Peyer's patch (tissue), 4 donors: ENCODE results near the gene POLR2I. TPM values are rescaled to one million over a fixed set of nuclear protein-coding genes. Genes with fewer than 3 reads are reported as not detected.
A peak's percentile ranks its signal among the peaks of the same experiment; 100 is the strongest.

Source experiments
- DNase-seq, 3 donors: peaks; one replicate each; pipeline ENCODE4 v3.0.0-alpha.2; 2017 to 2019
- H3K27ac ChIP-seq, 4 donors: fragments of 200-600 bp; sonication (generic); one replicate each; pipeline ENCODE4 v1.5.1; 2016 to 2019
- H3K27me3 ChIP-seq, 2 donors: fragments of 200-600 bp; sonication (generic); one replicate each; pipeline ENCODE4 v1.5.1; 2019
- H3K36me3 ChIP-seq, 3 donors: fragments of 200-600 bp; sonication (generic); one replicate each; pipeline ENCODE4 v1.5.1; 2016 to 2019
- H3K4me1 ChIP-seq, 4 donors: fragments of 200-600 bp; sonication (generic); one replicate each; pipeline ENCODE4 v1.5.1; 2016 to 2019
- H3K4me3 ChIP-seq, 4 donors: fragments of 200-600 bp; sonication (generic); 1 replicate in 3 of 4; 2 replicates in 1 of 4; pipeline ENCODE4 v1.5.1; 2016 to 2019; ENCODE audit warnings: mild to moderate bottlenecking in 1 of 4
- H3K9me3 ChIP-seq, 4 donors: fragments of 200-600 bp; sonication (generic); one replicate each; pipeline ENCODE4 v1.5.1; 2016 to 2019; ENCODE audit warnings: mild to moderate bottlenecking in 1 of 4
- CTCF ChIP-seq, 6 experiments: fragments of 450-650 bp in 4 of 6; fragments of 200-600 bp in 2 of 6; sonication (generic) in 1 of 6; IDR thresholded peaks; one replicate each; pipeline ENCODE4 v1.5.1; 2017 to 2019; ENCODE audit warnings: antibody characterized with exemption in 6 of 6, mild to moderate bottlenecking in 3 of 6, moderate library complexity in 1 of 6
- POLR2A ChIP-seq, 2 donors: fragments of 450-650 bp; IDR thresholded peaks; one replicate each; pipeline ENCODE4 v1.5.1; 2017; ENCODE audit warnings: antibody characterized with exemption in 2 of 2, mild to moderate bottlenecking in 2 of 2, moderate library complexity in 2 of 2
- total RNA-seq, 4 donors: library from RNA; depleted of rRNA; stranded (reverse); fragments of >200 nt; gene quantifications; one replicate each; pipeline ENCODE4 v1.1.0, GENCODE V29; 2016

POLR2I gene
- total RNA-seq, 4 donors from 2014 or later = 20.7 to 32.0 (median 26.8) TPM

GRCh38 chr19:36152352-36153091, 37.8 kb upstream of the POLR2I start, which contains the start of gene COX7A1:
COX7A1 (minus strand) TSS chr19:36152447; CDS start chr19:36152407, 40 bp downstream.
- peak within 1 kb of the TSS; percentile 69 to 98 (median 82) for H3K27ac ChIP-seq
- H3K36me3 ChIP-seq = peaks cover 0 to 45% (median 0%) of the 10 kb centered on the region in 3 donors
- no peaks in the 10 kb centered on the region for H3K27me3 ChIP-seq
- H3K9me3 ChIP-seq = no peaks in the 10 kb centered on the region
- peak within 1 kb of the TSS; percentile 27 to 59 (median 42) for H3K4me3 ChIP-seq
- TF ChIP-seq POLR2A (IDR thresholded peaks at IDR 0.05) (no peak), CTCF (IDR thresholded peaks at IDR 0.05) (no peak)
- peaks cover 0 to 4% (median 0%) of the 10 kb centered on the region in 4 donors for H3K4me1 ChIP-seq
- peak in 2 of 3 donors; percentile 61 to 62 for DNase-seq

- Histone ChIP-seq H3K4me1 (peaks cover 0 to 4% (median 0%) of the 10 kb centered on the region in 4 donors), H3K27me3 (no peaks in the 10 kb centered on the region), H3K4me3 (peak overlapping the region; percentile 27 to 59 (median 42))
Measured at GRCh38 chr19:36152019-36152351, 37.3 kb upstream of the POLR2I start.

GRCh38 chr19:36151144-36152018, 36.7 kb upstream of the POLR2I start:
- no peak for TF ChIP-seq POLR2A (IDR thresholded peaks at IDR 0.05)
- no peak for TF ChIP-seq CTCF (IDR thresholded peaks at IDR 0.05)
- Histone ChIP-seq H3K9me3 (no peaks in the 10 kb centered on the region), H3K27me3 (no peaks in the 10 kb centered on the region), H3K36me3 (peaks cover 0 to 56% (median 0%) of the 10 kb centered on the region in 3 donors), H3K4me3 (peak overlapping the region; percentile 27 to 59 (median 42)), H3K27ac (peak overlapping the region; percentile 69 to 98 (median 82)), H3K4me1 (peaks cover 0 to 4% (median 0%) of the 10 kb centered on the region in 4 donors)
- DNase-seq = peak in 1 of 3 donors; percentile 53

More at GRCh38 chr19:36152019-36152351, 37.3 kb upstream of the POLR2I start:
- Histone ChIP-seq H3K36me3 (peaks cover 0 to 50% (median 0%) of the 10 kb centered on the region in 3 donors), H3K9me3 (no peaks in the 10 kb centered on the region), H3K27ac (peak overlapping the region; percentile 69 to 98 (median 82))
- no peak for DNase-seq
- TF ChIP-seq CTCF (IDR thresholded peaks at IDR 0.05) (no peak), POLR2A (IDR thresholded peaks at IDR 0.05) (no peak)

GRCh38 chr19:36150586-36150985, 35.9 kb upstream of the POLR2I start:
- H3K36me3 ChIP-seq = peaks cover 0 to 64% (median under 1%) of the 10 kb centered on the region in 3 donors
- H3K4me1 ChIP-seq = peaks cover 0 to 4% (median 0%) of the 10 kb centered on the region in 4 donors
- H3K27me3 ChIP-seq = no peaks in the 10 kb centered on the region
- H3K9me3 ChIP-seq = no peaks in the 10 kb centered on the region
- H3K27ac ChIP-seq = peak overlapping the region in 3 of 4 donors; percentile 69 to 98 (median 88)
- no peak overlapping the region for H3K4me3 ChIP-seq
- no peak for TF ChIP-seq POLR2A (IDR thresholded peaks at IDR 0.05)
- TF ChIP-seq CTCF (IDR thresholded peaks at IDR 0.05) = no peak
- no peak for DNase-seq

- Histone ChIP-seq H3K9me3 (no peaks in the 10 kb centered on the region), H3K4me1 (peaks cover 0 to 4% (median 0%) of the 10 kb centered on the region in 4 donors), H3K36me3 (peaks cover 0 to 71% (median 2%) of the 10 kb centered on the region in 3 donors), H3K27ac (no peak overlapping the region), H3K27me3 (no peaks in the 10 kb centered on the region), H3K4me3 (no peak overlapping the region)
- DNase-seq = no peak
- TF ChIP-seq CTCF (IDR thresholded peaks at IDR 0.05) = no peak
- no peak for TF ChIP-seq POLR2A (IDR thresholded peaks at IDR 0.05)
Measured at GRCh38 chr19:36149673-36150406, 35.2 kb upstream of the POLR2I start.
